ENCODE measurements around the gene SPARCL1. TPM values are rescaled to one million over a fixed set of nuclear protein-coding genes. Genes with fewer than 3 reads are reported as not detected.

The SPARCL1 gene
- total and polyA plus RNA-seq, 11 donors, result 163 to 829 (median 250) TPM

DNA sequence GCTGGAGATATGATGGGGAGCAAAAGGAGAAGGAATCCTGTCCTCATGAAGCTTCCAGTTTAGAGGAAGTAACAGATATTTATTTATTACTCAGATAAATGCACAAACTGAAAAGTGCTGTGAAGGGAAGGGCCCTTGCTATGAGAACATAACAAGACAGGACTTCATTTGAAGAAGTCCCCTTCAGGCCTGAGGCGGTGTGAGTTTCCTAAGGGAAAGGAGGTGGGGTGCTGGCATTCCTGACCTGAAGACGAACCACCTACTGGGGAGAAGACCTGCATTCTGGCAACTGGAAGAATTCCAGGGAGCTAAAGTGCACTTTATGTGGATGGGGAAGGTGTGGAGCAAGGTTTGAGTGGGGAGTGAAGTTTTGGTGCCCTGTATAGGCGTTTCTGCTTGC, 15.9 kb upstream of the SPARCL1 start:
- H3K9me3 ChIP-seq, result no peaks in the 10 kb centered on the region
- H3K4me3 ChIP-seq, result no peak overlapping the region
- intact Hi-C loops (cut with DNase I), result loop anchor here in 5 of 10 donors (2.0 to 10.0 kb wide), 6 partner anchors 110 to 430 kb away; partner anchors contain the start of genes DMP1 (in 1 of the 5) and SPP1 (in 1 of the 5)
- no peaks in the 10 kb centered on the region for H3K36me3 ChIP-seq
- H3K27ac ChIP-seq, result no peak overlapping the region
- WGBS, 4 donors, result 92 to 96% (median 93%) methylated on average over 3 of the region's 3 CpGs
- peaks cover 0 to 27% (median 0%) of the 10 kb centered on the region in 12 donors for H3K4me1 ChIP-seq
- no peaks in the 10 kb centered on the region for H3K27me3 ChIP-seq
- DNase-seq, result no peak
- no peak for ATAC-seq
- no peak for TF ChIP-seq POLR2A (IDR thresholded peaks at IDR 0.05)
- TF ChIP-seq, protein P1, sequence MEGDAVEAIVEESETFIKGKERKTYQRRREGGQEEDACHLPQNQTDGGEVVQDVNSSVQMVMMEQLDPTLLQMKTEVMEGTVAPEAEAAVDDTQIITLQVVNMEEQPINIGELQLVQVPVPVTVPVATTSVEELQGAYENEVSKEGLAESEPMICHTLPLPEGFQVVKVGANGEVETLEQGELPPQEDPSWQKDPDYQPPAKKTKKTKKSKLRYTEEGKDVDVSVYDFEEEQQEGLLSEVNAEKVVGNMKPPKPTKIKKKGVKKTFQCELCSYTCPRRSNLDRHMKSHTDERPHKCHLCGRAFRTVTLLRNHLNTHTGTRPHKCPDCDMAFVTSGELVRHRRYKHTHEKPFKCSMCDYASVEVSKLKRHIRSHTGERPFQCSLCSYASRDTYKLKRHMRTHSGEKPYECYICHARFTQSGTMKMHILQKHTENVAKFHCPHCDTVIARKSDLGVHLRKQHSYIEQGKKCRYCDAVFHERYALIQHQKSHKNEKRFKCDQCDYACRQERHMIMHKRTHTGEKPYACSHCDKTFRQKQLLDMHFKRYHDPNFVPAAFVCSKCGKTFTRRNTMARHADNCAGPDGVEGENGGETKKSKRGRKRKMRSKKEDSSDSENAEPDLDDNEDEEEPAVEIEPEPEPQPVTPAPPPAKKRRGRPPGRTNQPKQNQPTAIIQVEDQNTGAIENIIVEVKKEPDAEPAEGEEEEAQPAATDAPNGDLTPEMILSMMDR (IDR thresholded peaks at IDR 0.05), result no peak

DNA sequence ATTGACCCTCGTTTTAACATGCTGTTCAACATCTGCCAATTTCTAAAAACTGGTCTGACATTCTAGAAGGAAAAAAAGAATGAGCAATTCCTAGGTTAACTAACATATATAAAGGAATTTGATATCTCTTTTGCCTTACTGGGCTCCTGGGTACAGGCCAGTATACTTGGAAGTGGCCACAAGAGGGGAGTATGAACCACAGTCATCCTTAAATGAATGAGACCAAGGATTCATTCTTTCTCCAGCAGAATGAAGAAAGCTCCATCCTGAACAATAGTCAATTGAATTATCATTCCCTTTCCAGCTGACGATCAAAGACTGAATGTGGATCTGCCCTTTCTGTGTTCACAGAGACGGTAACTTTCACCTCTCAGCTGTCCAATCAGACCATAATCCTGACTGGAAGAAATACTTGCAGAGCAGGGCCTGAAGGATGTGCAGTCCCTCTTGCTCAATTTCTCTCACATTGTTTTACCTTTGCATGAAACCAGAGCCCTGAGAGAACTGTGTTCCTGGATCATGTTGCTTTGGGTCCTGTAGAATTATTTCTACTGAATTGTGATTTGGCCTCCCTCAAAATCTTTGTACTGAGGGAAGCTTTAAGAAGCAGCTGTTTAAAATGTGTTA, 14.8 kb upstream of the SPARCL1 start:
- TF ChIP-seq, protein P1 (IDR thresholded peaks at IDR 0.05), result peak; percentile 47 to 74 (median 58)
- TF ChIP-seq POLR2A (IDR thresholded peaks at IDR 0.05), result no peak
- Histone ChIP-seq H3K4me1 (peaks cover 0 to 28% (median 0%) of the 10 kb centered on the region in 12 donors), H3K27ac (peak overlapping the region in 2 of 12 donors; percentile 79), H3K9me3 (no peaks in the 10 kb centered on the region), H3K27me3 (no peaks in the 10 kb centered on the region), H3K36me3 (no peaks in the 10 kb centered on the region), H3K4me3 (no peak overlapping the region)
- DNase-seq (peak in 2 of 5 donors; percentile 26 to 36), ATAC-seq (peak in 3 of 4 donors; percentile 65 to 73 (median 68))
- intact Hi-C loops (cut with DNase I), result loop anchor here (2.0 to 10.0 kb wide), 12 partner anchors 111 to 431 kb away; partner anchors contain the start of genes DMP1 (in 1 of the 10) and SPP1 (in 1 of the 10)
- 17 to 37% (median 35%) methylated on average over 3 of the region's 3 CpGs for WGBS, 4 donors

DNA sequence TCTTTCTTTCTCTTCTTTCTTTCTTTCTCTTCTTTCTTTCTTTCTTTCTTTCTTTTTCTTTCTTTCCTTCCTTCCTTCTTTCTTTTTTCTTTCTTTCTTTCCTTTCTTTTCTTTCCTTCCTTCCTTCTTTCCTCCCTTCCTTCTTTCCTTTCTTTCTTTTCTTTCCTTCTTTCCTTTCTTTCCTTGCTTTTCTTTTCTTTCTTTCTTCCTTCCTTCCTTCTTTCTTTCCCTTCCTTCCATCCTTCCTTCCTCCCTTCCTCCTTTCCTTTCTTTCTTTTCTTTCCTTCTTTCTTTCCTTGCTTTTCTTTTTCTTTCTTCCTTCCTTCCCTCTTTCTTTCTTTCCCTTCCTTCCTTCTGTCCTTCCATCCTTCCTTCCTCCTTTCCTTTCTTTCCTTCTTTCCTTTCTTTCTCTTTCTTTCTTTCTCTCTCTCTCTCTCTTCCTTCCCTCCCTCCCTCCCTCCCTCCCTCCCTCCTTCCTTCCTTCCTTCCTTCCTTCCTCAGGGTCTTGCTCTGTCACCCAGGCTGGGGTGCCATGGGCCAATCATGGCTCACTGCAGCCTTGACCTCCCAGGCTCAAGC, 13.6 kb upstream of the SPARCL1 start:
- ATAC-seq (no peak), DNase-seq (no peak)
- Histone ChIP-seq H3K27ac (peak overlapping the region in 7 of 12 donors; percentile 45 to 90 (median 79)), H3K4me3 (no peak overlapping the region), H3K4me1 (peaks cover 0 to 28% (median 0%) of the 10 kb centered on the region in 12 donors), H3K9me3 (no peaks in the 10 kb centered on the region), H3K36me3 (no peaks in the 10 kb centered on the region), H3K27me3 (no peaks in the 10 kb centered on the region)
- TF ChIP-seq, protein P1 (IDR thresholded peaks at IDR 0.05), result no peak
- TF ChIP-seq POLR2A (IDR thresholded peaks at IDR 0.05), result no peak
- intact Hi-C loops (cut with DNase I), result loop anchor here (2.0 to 10.0 kb wide), 11 partner anchors 112 to 432 kb away; partner anchors contain the start of genes DMP1 (in 1 of the 10) and SPP1 (in 1 of the 10)
